A673 (cell line): ENCODE results near the gene MARK2.

Source experiments
- EZH2 ChIP-seq: fragments of 200-600 bp; sonication (generic); IDR thresholded peaks from 2 replicates; pipeline ENCODE4 v1.6.1; 2017; ENCODE audit warnings: borderline replicate concordance, low read depth, mild to moderate bottlenecking, mixed read lengths, antibody characterized with exemption, low read length; ENCODE audit not compliant: poor library complexity, severe bottlenecking
- TF ChIP-seq, protein P1 (sequence below): fragments of 300-800, 200-600 bp; sonication (generic); conservative IDR thresholded peaks from 2 replicates; pipeline ENCODE4 v1.5.1; 2017; ENCODE audit warnings: low read depth, mild to moderate bottlenecking, antibody characterized with exemption, low read length, moderate library complexity, mixed read lengths

DNA sequence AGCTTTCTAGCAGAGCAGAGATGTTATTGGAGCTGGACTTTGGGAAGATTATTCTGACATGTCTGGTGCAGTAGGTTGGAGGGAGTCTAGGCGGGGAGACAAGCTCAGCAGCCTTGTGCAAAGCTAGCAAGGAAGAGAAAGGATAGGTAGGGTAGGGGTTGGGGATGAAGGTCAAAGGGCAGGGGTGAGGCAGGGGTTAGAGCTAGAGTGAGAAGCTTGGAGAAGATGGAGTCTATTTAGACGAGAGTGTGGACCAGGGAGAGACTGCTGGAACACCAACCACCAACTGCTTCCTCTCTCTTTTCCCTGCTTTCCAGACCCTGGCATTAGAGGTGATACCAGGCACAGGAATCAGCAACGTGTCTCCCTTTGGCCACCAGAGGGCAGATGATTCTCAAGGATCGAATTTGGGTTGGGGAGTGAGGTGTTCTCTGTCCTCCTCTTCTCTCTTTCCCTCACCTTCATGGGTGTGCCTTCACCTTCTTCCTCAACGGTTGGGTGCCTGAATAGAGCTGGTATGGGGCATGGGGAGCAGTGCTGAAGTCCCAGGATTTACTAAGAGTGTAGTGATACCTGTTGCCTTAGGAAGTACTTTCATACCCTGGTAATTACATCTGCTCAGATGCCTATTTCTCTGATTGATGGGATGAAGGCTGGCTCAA, 1.8 kb upstream of the MARK2 start:
- TF ChIP-seq, protein P1, sequence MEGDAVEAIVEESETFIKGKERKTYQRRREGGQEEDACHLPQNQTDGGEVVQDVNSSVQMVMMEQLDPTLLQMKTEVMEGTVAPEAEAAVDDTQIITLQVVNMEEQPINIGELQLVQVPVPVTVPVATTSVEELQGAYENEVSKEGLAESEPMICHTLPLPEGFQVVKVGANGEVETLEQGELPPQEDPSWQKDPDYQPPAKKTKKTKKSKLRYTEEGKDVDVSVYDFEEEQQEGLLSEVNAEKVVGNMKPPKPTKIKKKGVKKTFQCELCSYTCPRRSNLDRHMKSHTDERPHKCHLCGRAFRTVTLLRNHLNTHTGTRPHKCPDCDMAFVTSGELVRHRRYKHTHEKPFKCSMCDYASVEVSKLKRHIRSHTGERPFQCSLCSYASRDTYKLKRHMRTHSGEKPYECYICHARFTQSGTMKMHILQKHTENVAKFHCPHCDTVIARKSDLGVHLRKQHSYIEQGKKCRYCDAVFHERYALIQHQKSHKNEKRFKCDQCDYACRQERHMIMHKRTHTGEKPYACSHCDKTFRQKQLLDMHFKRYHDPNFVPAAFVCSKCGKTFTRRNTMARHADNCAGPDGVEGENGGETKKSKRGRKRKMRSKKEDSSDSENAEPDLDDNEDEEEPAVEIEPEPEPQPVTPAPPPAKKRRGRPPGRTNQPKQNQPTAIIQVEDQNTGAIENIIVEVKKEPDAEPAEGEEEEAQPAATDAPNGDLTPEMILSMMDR, result peak; percentile 90
- no peak for TF ChIP-seq EZH2
